ENCODE measurements around the gene CTNNA2.

The CTNNA2 gene

DNA sequence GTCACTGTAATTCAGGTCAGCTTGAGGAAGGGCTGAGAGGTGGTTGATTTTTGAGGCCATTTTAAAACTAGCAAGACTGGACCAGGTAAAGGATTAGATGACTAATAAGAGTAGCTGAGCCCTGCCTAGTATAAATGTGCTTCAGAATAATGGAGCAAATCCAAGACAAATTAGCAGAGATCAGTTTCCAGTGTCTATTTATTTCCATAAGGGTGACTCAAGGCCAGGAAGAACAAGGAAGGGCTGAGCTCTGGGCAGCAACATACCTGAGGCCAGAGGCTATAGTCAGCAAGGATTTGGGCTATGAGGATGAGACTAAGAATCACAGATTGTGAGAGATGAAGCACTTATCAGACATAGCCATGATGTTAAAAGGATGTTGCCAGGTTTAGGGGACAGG lies 1130.7 kb downstream of the CTNNA2 start:
- TF ChIP-seq, protein P1, sequence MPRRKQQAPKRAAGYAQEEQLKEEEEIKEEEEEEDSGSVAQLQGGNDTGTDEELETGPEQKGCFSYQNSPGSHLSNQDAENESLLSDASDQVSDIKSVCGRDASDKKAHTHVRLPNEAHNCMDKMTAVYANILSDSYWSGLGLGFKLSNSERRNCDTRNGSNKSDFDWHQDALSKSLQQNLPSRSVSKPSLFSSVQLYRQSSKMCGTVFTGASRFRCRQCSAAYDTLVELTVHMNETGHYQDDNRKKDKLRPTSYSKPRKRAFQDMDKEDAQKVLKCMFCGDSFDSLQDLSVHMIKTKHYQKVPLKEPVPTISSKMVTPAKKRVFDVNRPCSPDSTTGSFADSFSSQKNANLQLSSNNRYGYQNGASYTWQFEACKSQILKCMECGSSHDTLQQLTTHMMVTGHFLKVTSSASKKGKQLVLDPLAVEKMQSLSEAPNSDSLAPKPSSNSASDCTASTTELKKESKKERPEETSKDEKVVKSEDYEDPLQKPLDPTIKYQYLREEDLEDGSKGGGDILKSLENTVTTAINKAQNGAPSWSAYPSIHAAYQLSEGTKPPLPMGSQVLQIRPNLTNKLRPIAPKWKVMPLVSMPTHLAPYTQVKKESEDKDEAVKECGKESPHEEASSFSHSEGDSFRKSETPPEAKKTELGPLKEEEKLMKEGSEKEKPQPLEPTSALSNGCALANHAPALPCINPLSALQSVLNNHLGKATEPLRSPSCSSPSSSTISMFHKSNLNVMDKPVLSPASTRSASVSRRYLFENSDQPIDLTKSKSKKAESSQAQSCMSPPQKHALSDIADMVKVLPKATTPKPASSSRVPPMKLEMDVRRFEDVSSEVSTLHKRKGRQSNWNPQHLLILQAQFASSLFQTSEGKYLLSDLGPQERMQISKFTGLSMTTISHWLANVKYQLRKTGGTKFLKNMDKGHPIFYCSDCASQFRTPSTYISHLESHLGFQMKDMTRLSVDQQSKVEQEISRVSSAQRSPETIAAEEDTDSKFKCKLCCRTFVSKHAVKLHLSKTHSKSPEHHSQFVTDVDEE (CRISPR knock-in tag; IDR thresholded peaks at IDR 0.05), result no peak
- ATAC-seq, result no peak

DNA sequence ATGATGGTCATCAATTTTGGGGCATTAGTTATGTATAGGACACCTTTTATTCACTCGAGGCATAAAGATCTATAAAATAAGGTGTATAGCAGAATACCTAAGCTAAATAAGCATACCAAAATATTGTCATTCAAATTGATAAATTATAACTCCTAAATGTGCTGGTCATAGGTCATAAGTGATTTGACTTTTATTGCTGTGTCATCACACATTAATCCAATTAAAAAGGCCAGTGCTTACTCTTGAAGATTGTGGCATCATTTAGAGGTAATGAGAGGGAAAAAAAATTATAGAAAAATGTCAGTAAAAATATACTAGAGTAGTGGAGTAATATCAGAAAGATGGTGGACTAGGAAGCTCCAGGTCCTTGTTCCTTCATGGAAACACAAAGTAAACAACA lies 1138.6 kb downstream of the CTNNA2 start:
- ATAC-seq, result no peak

DNA sequence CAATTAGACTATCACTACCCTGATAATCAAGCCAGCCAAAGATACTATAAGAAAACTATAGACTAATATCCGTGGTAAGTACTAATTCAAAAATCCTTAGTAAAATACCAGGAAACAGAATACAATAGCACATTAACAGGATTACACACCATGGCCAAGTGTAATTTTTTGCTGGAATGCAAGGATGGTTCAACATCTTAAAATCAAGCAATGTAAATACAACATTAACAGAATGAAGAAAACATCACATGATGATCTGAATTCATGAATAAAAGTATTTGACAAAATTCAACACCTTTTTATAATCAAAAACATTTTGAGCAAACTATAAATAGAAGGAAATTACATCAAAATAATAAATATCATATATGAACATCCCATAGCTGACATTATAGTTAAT lies 1142.4 kb downstream of the CTNNA2 start:
- no peak for ATAC-seq
- TF ChIP-seq, protein P2, sequence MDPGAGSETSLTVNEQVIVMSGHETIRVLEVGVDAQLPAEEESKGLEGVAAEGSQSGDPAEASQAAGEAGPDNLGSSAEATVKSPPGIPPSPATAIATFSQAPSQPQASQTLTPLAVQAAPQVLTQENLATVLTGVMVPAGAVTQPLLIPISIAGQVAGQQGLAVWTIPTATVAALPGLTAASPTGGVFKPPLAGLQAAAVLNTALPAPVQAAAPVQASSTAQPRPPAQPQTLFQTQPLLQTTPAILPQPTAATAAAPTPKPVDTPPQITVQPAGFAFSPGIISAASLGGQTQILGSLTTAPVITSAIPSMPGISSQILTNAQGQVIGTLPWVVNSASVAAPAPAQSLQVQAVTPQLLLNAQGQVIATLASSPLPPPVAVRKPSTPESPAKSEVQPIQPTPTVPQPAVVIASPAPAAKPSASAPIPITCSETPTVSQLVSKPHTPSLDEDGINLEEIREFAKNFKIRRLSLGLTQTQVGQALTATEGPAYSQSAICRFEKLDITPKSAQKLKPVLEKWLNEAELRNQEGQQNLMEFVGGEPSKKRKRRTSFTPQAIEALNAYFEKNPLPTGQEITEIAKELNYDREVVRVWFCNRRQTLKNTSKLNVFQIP (CRISPR knock-in tag; IDR thresholded peaks at IDR 0.05; ENCODE audit: borderline replicate concordance, low read depth), result no peak
- TF ChIP-seq, protein P3, sequence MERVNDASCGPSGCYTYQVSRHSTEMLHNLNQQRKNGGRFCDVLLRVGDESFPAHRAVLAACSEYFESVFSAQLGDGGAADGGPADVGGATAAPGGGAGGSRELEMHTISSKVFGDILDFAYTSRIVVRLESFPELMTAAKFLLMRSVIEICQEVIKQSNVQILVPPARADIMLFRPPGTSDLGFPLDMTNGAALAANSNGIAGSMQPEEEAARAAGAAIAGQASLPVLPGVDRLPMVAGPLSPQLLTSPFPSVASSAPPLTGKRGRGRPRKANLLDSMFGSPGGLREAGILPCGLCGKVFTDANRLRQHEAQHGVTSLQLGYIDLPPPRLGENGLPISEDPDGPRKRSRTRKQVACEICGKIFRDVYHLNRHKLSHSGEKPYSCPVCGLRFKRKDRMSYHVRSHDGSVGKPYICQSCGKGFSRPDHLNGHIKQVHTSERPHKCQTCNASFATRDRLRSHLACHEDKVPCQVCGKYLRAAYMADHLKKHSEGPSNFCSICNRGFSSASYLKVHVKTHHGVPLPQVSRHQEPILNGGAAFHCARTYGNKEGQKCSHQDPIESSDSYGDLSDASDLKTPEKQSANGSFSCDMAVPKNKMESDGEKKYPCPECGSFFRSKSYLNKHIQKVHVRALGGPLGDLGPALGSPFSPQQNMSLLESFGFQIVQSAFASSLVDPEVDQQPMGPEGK (CRISPR knock-in tag; IDR thresholded peaks at IDR 0.05; ENCODE audit: borderline replicate concordance), result no peak
- TF ChIP-seq ZFP3 (CRISPR knock-in tag; IDR thresholded peaks at IDR 0.05) (no peak), PPARA (CRISPR knock-in tag; IDR thresholded peaks at IDR 0.05; ENCODE audit: borderline replicate concordance) (no peak), RARB (CRISPR knock-in tag; IDR thresholded peaks at IDR 0.05) (no peak), ISL1 (CRISPR knock-in tag; IDR thresholded peaks at IDR 0.05) (no peak), ZNF70 (CRISPR knock-in tag; IDR thresholded peaks at IDR 0.05) (no peak), ZC3H10 (CRISPR knock-in tag; IDR thresholded peaks at IDR 0.05) (no peak), CSDC2 (CRISPR knock-in tag; IDR thresholded peaks at IDR 0.05) (no peak), SNAI2 (CRISPR knock-in tag; IDR thresholded peaks at IDR 0.05) (no peak)
- TF ChIP-seq, protein P1 (CRISPR knock-in tag; IDR thresholded peaks at IDR 0.05), result no peak

More for the DNA sequence above, 1138.6 kb downstream of the CTNNA2 start:
- TF ChIP-seq ZNF565 (CRISPR knock-in tag; conservative IDR thresholded peaks at IDR 0.05; ENCODE audit: low read depth) (no peak), ZNF8 (CRISPR knock-in tag; IDR thresholded peaks at IDR 0.05) (no peak), TCF4 (CRISPR knock-in tag; IDR thresholded peaks at IDR 0.05; ENCODE audit: borderline replicate concordance) (no peak), TOX (CRISPR knock-in tag; IDR thresholded peaks at IDR 0.05; ENCODE audit: borderline replicate concordance) (no peak), ZC3H10 (CRISPR knock-in tag; IDR thresholded peaks at IDR 0.05) (no peak), BACH2 (CRISPR knock-in tag; IDR thresholded peaks at IDR 0.05; ENCODE audit: borderline replicate concordance) (no peak)
- TF ChIP-seq, protein P1 (CRISPR knock-in tag; IDR thresholded peaks at IDR 0.05), result no peak
